Kidney (tissue), 14 donors: ENCODE measurements around the gene KCNB1. TPM values are rescaled to one million over a fixed set of nuclear protein-coding genes. Genes with fewer than 3 reads are reported as not detected.

Experiments
- DNase-seq, 5 donors: peaks; one replicate each; pipeline ENCODE4 v3.0.0-alpha.2; 2013 to 2020
- FAIRE-seq: peaks from 2 replicates; lab custom pipeline; 2012; peaks lifted over from hg19 to GRCh38; lab: Jason Lieb, UNC
- H3K27ac ChIP-seq, 2 donors: one replicate each; pipeline ENCODE4 v1.7.0; 2013; ENCODE audit warnings: low read depth in 2 of 2, low read length in 2 of 2, inconsistent platforms in 1 of 2
- H3K27me3 ChIP-seq: one replicate; pipeline ENCODE4 v1.7.1; 2013; ENCODE audit warnings: low read length, inconsistent platforms; ENCODE audit not compliant: control insufficient read depth, insufficient read depth
- H3K36me3 ChIP-seq, 3 donors: one replicate each; pipeline versions ENCODE4 v1.7.0 to v1.7.1; 2013; ENCODE audit warnings: low read length in 3 of 3, control low read depth in 1 of 3, inconsistent platforms in 1 of 3; ENCODE audit not compliant: insufficient read depth in 3 of 3, control insufficient read depth in 2 of 3
- H3K4me1 ChIP-seq, 3 donors: one replicate each; pipeline versions ENCODE4 v1.7.0 to v1.7.1; 2013; ENCODE audit warnings: low read length in 3 of 3, inconsistent platforms in 1 of 3, low read depth in 1 of 3; ENCODE audit not compliant: control insufficient read depth in 2 of 3, insufficient read depth in 2 of 3
- H3K4me3 ChIP-seq, 3 donors: one replicate each; pipeline versions ENCODE4 v1.7.0 to v1.8.1; 2013; ENCODE audit warnings: low read length in 3 of 3, control low read depth in 1 of 3, inconsistent platforms in 1 of 3
- H3K9ac ChIP-seq, 3 donors: one replicate each; pipeline versions ENCODE4 v1.7.0 to v1.7.1; 2013; ENCODE audit warnings: low read length in 3 of 3, control low read depth in 1 of 3, inconsistent platforms in 1 of 3
- H3K9me3 ChIP-seq, 3 donors: one replicate each; pipeline versions ENCODE4 v1.7.0 to v1.7.1; 2013; ENCODE audit warnings: low read length in 3 of 3, control low read depth in 1 of 3, inconsistent platforms in 1 of 3; ENCODE audit not compliant: control insufficient read depth in 2 of 3, insufficient read depth in 1 of 3
- intact Hi-C: fragments of 100-400 bp; cut with DNase I; formaldehyde crosslinking; loops from one replicate; pipeline ENCODE4 v1.11.1; 2022
- polyA plus RNA-seq: library from polyadenylated mRNA; stranded (reverse); fragments of 350-450 nt; fragmentation: Illumina TruSeq; extraction: RNeasy Lipid Tissue Mini Kit (QIAGEN cat#74804); gene quantifications from one replicate; pipeline ENCODE4 v1.2.3, GENCODE V29; 2014; ENCODE audit warnings: low read depth, low replicate concordance; ENCODE audit not compliant: insufficient read depth
- total RNA-seq: library from RNA; stranded (reverse); fragmentation: NEBNext Ultra II Directional; extraction: Animal tissue kit (Norgen Biotek cat#: 25700); gene quantifications from one replicate; pipeline ENCODE4 v1.2.1, GENCODE V29; 2021
- TF ChIP-seq, protein P1 (sequence below): IDR thresholded peaks from 3 replicates; pipeline ENCODE4 v1.5.1; 2012; ENCODE audit warnings: mild to moderate bottlenecking, moderate library complexity, borderline replicate concordance; ENCODE audit not compliant: insufficient read depth; ENCODE audit errors: extremely low read depth
- donor health status: control.
- donor health status: control.
- donor health status: control.
- donor health status: control.
- donor health status: control.
- donor health status: DM: yes; HTN: yes; CAD: no.
- donor health status: Normal renal cell carcinoma (clear cell type).

Gene KCNB1
- total and polyA plus RNA-seq, 2 donors from 2014 or later, result 0.26 to 1.2 TPM

DNA sequence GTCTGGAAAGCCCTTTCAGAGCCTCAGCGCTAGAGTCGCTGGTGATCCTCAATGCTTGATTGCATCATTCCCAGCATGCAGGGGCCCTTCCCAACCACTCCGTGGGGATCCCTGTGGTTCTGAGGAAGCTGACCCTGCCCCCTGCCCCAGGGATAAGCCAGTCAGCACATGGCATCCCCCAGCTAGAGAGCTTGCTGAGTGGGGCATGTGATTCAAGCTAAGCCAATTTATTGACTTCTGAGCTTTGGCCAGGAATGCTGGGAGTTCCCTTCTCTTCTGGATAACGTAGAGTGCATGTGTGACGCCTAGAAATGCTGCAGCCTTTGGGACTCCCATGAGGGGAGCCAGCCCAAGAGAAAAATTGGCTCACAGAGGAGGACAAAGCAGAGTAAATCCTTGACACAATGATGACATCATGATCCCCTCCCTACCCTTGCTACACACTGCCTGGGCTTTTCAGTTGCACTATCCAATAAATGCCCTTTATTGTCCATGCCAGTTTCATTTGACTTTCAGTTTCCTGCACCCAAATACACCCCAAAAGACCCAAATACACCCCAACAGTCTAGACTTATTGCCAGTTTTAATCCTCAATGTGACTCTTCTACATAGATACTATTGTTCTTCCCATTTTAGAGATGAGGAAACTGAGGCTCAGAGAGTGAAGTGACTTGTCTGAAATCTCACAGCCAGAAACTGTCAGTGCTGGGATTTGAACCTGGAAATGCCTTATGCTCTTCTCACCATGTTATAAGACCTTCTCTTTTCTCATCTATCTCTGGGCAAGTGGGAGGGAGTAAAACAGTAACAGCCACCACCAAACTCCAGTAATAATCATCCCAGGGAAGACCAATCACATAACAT lies 34.3 kb downstream of the KCNB1 start:
- Histone ChIP-seq H3K9ac (no peak overlapping the region), H3K4me1 (no peaks in the 10 kb centered on the region), H3K27ac (no peak overlapping the region), H3K27me3 (no peaks in the 10 kb centered on the region), H3K4me3 (no peak overlapping the region), H3K36me3 (no peaks in the 10 kb centered on the region), H3K9me3 (no peaks in the 10 kb centered on the region)
- TF ChIP-seq, protein P1, sequence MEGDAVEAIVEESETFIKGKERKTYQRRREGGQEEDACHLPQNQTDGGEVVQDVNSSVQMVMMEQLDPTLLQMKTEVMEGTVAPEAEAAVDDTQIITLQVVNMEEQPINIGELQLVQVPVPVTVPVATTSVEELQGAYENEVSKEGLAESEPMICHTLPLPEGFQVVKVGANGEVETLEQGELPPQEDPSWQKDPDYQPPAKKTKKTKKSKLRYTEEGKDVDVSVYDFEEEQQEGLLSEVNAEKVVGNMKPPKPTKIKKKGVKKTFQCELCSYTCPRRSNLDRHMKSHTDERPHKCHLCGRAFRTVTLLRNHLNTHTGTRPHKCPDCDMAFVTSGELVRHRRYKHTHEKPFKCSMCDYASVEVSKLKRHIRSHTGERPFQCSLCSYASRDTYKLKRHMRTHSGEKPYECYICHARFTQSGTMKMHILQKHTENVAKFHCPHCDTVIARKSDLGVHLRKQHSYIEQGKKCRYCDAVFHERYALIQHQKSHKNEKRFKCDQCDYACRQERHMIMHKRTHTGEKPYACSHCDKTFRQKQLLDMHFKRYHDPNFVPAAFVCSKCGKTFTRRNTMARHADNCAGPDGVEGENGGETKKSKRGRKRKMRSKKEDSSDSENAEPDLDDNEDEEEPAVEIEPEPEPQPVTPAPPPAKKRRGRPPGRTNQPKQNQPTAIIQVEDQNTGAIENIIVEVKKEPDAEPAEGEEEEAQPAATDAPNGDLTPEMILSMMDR, result no peak
- intact Hi-C loops, result no loop called here
- FAIRE-seq (no peak), DNase-seq (peak in 1 of 5 donors; percentile 34)

DNA sequence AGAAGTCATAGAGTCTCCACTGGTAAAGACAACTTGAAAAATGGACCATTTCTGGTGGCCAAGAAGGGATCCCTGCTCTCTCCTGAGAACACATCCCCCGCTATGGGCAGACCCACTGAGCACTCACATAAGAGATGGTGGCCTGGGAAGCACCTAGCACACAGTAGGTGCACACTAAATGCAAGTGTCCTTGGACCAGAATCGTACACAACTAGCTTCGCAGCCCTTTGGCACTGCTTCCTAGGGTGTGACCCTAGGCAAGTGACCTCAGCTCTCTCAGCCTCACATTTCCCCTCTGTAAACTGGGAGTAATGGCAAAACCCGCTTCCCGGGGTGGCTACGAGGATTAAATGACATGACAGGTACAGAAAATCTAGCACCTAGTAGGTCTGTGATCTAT lies 35.1 kb downstream of the KCNB1 start:
- TF ChIP-seq, protein P1, result no peak
- no peaks in the 10 kb centered on the region for H3K27me3 ChIP-seq
- FAIRE-seq (no peak), DNase-seq (no peak)
- intact Hi-C loops, result no loop called here
- no peak overlapping the region for H3K9ac ChIP-seq
- no peak overlapping the region for H3K4me3 ChIP-seq
- H3K36me3 ChIP-seq, result no peaks in the 10 kb centered on the region
- H3K9me3 ChIP-seq, result no peaks in the 10 kb centered on the region
- no peak overlapping the region for H3K27ac ChIP-seq
- H3K4me1 ChIP-seq, result no peaks in the 10 kb centered on the region

DNA sequence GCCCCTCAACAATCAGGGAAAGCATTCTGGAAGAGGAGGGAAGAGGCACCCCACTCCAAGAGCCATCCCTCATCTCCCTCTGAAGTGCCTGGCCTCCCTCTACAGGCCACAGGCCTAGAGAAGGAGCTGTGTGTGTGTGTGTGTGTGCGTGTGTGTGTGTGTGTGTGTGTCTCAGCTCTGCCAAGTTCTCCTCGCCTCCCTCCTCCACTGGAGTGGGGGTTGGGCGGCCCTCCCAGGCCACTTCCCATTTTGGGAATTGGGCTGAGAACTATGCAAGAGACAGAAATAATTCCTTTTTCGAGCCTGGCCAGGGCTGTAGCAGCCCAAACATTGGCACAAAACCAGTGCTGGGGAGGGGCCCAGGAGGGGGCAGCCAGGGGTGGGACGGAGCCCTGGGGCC lies 35.7 kb downstream of the KCNB1 start:
- DNase-seq (peak; percentile 60 to 92 (median 75)), FAIRE-seq (no peak)
- Histone ChIP-seq H3K36me3 (no peaks in the 10 kb centered on the region), H3K4me3 (no peak overlapping the region), H3K27me3 (no peaks in the 10 kb centered on the region), H3K4me1 (no peaks in the 10 kb centered on the region), H3K9ac (no peak overlapping the region), H3K27ac (no peak overlapping the region), H3K9me3 (no peaks in the 10 kb centered on the region)
- intact Hi-C loops, result no loop called here
- TF ChIP-seq, protein P1, result no peak

DNA sequence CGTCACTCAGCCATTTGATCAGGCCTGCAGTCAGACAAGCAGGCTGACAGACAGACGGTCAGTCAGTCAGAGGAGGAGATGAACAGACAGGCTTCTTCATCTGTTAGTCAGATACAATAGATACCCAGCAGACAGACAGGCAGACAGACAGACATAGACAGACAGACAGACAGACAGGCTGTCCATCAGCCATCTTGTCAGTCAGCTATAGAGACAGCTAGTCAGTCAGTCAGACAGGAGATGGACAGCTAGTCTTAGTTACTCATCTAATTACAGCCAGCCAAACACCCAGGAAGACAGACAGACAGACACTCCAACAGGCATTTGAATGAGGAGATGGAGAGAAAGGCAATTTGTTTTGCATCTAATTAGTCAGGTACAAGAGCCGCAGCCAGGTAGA lies 36.4 kb downstream of the KCNB1 start:
- TF ChIP-seq, protein P1, result no peak
- no peaks in the 10 kb centered on the region for H3K9me3 ChIP-seq
- no peak overlapping the region for H3K27ac ChIP-seq
- FAIRE-seq, result no peak
- H3K4me1 ChIP-seq, result no peaks in the 10 kb centered on the region
- DNase-seq, result no peak
- no peaks in the 10 kb centered on the region for H3K27me3 ChIP-seq
- no peak overlapping the region for H3K9ac ChIP-seq
- H3K4me3 ChIP-seq, result no peak overlapping the region
- no peaks in the 10 kb centered on the region for H3K36me3 ChIP-seq
- intact Hi-C loops, result no loop called here
